A673 (cell line): Measurements from ENCODE around the gene LHCGR. TPM values are rescaled to one million over a fixed set of nuclear protein-coding genes. Genes with fewer than 3 reads are reported as not detected.
"Not testable (repeated sequence)": the region's sequence is repeated elsewhere in the genome, so short reads cannot be mapped to it uniquely, and the experiment has no call there.

Experiments
- BruUV-seq: library from RNA; stranded (reverse); fragments of 400-500 nt; replicated peaks from 2 replicates; lab custom pipeline; 2021; lab: Mats Ljungman, UMichigan
- CTCF ChIA-PET: fragments of 300-600 bp; sonication (Branson Sonifier 250); formaldehyde crosslinking; loops from one replicate; lab custom pipeline; 2022; ENCODE audit warnings: antibody characterized with exemption; lab: Charles Lee
- POLR2A ChIA-PET: fragments of 300-600 bp; sonication (Branson Sonifier 250); formaldehyde crosslinking; loops from one replicate; lab custom pipeline; 2022; ENCODE audit warnings: antibody characterized with exemption; ENCODE audit not compliant: low non-redundant PET; lab: Charles Lee
- DNase-seq: peaks from one replicate; pipeline ENCODE4 v3.0.0-alpha.2; 2015; ENCODE audit warnings: low spot score
- H3K27ac ChIP-seq: fragments of 200-600 bp; sonication (generic); 2 replicates; pipeline ENCODE4 v1.5.1; 2016; ENCODE audit warnings: mixed run types, low read depth, mild to moderate bottlenecking, mixed read lengths, antibody characterized with exemption, low read length; ENCODE audit not compliant: poor library complexity, severe bottlenecking
- H3K27me3 ChIP-seq: fragments of 200-600 bp; sonication (generic); replicated peaks from 2 replicates; pipeline ENCODE4 v1.6.1; 2017; ENCODE audit warnings: mixed run types, low read depth, mild to moderate bottlenecking, mixed read lengths, antibody characterized with exemption, low read length; ENCODE audit not compliant: insufficient read depth, poor library complexity
- H3K36me3 ChIP-seq: fragments of 200-600 bp; sonication (generic); 2 replicates; pipeline ENCODE4 v1.6.1; 2016; ENCODE audit warnings: mixed run types, mild to moderate bottlenecking, mixed read lengths, antibody characterized with exemption, low read length; ENCODE audit not compliant: insufficient read depth, poor library complexity, severe bottlenecking
- H3K4me1 ChIP-seq: fragments of 200-600 bp; sonication (generic); 2 replicates; pipeline ENCODE4 v1.6.1; 2017; ENCODE audit warnings: mixed run types, mild to moderate bottlenecking, mixed read lengths, antibody characterized with exemption, low read length; ENCODE audit not compliant: insufficient read depth, poor library complexity, severe bottlenecking
- H3K4me3 ChIP-seq: fragments of 200-600 bp; sonication (generic); 2 replicates; pipeline ENCODE4 v1.5.1; 2016; ENCODE audit warnings: low read depth, mixed run types, mild to moderate bottlenecking, mixed read lengths, low read length; ENCODE audit not compliant: poor library complexity, severe bottlenecking
- H3K9me3 ChIP-seq: fragments of 200-600 bp; sonication (generic); 2 replicates; pipeline ENCODE4 v1.6.1; 2016; ENCODE audit warnings: mixed run types, low read depth, mild to moderate bottlenecking, mixed read lengths, antibody characterized with exemption, low read length; ENCODE audit not compliant: poor library complexity, severe bottlenecking
- CTCF ChIP-seq: fragments of 300-800, 200-600 bp; sonication (generic); conservative IDR thresholded peaks from 2 replicates; pipeline ENCODE4 v1.5.1; 2017; ENCODE audit warnings: low read depth, mild to moderate bottlenecking, antibody characterized with exemption, low read length, moderate library complexity, mixed read lengths
- EZH2 ChIP-seq: fragments of 200-600 bp; sonication (generic); IDR thresholded peaks from 2 replicates; pipeline ENCODE4 v1.6.1; 2017; ENCODE audit warnings: borderline replicate concordance, low read depth, mild to moderate bottlenecking, mixed read lengths, antibody characterized with exemption, low read length; ENCODE audit not compliant: poor library complexity, severe bottlenecking
- intact Hi-C: fragments of 100-400 bp; cut with micrococcal nuclease; formaldehyde crosslinking; loops from one replicate; pipeline ENCODE4 v1.10.0; 2022; ENCODE audit not compliant: unreplicated experiment
- total RNA-seq: library from RNA; stranded (reverse); gene quantifications from 2 replicates; pipeline ENCODE4 v1.2.3, GENCODE V29; 2021

The LHCGR gene
- total RNA-seq, 1 experiment from 2014 or later: not detected

GRCh38 chr2:48750128-48750739, 5.3 kb downstream of the LHCGR start:
- CTCF ChIA-PET: interaction anchor here (0.6 kb wide), 1 partner anchor 27 kb away, joined by 5 read pairs; no protein-coding TSS in a partner anchor
- TF ChIP-seq CTCF: no peak
- no peak for TF ChIP-seq EZH2
- no peak for DNase-seq
- no peaks in the 10 kb centered on the region for H3K27me3 ChIP-seq
- BruUV-seq: no TSS peak
- no peak overlapping the region for H3K4me3 ChIP-seq
- H3K27ac ChIP-seq: no peak overlapping the region
- H3K9me3 ChIP-seq: no peaks in the 10 kb centered on the region
- intact Hi-C loops: no loop called here
- H3K36me3 ChIP-seq: no peaks in the 10 kb centered on the region
- POLR2A ChIA-PET: no interaction called here
- no peaks in the 10 kb centered on the region for H3K4me1 ChIP-seq

- H3K9me3 ChIP-seq: no peaks in the 10 kb centered on the region
- no peaks in the 10 kb centered on the region for H3K4me1 ChIP-seq
- no peaks in the 10 kb centered on the region for H3K36me3 ChIP-seq
- H3K27me3 ChIP-seq: no peaks in the 10 kb centered on the region
- no peak overlapping the region for H3K4me3 ChIP-seq
- intact Hi-C loops: no loop called here
- TF ChIP-seq CTCF: no peak
- no peak for TF ChIP-seq EZH2
- BruUV-seq: no TSS peak
- ChIA-PET POLR2A (interaction anchor here (0.7 kb wide), 1 partner anchor 1652 kb away, joined by 5 read pairs; no protein-coding TSS in a partner anchor), CTCF (interaction anchor here (0.6 kb wide), 1 partner anchor 26 kb away, joined by 5 read pairs; no protein-coding TSS in a partner anchor)
- DNase-seq: no peak
- no peak overlapping the region for H3K27ac ChIP-seq
These were observed 6.0 kb downstream of the LHCGR start for GRCh38 chr2:48749291-48750127.

- intact Hi-C loops: no loop called here
- BruUV-seq: no TSS peak
- ChIA-PET POLR2A (no interaction called here), CTCF (no interaction called here)
- no peaks in the 10 kb centered on the region for H3K36me3 ChIP-seq
- no peak overlapping the region for H3K4me3 ChIP-seq
- no peaks in the 10 kb centered on the region for H3K4me1 ChIP-seq
- H3K27ac ChIP-seq: no peak overlapping the region
- TF ChIP-seq CTCF (no peak), EZH2 (no peak)
- H3K9me3 ChIP-seq: no peaks in the 10 kb centered on the region
- no peak for DNase-seq
- H3K27me3 ChIP-seq: no peaks in the 10 kb centered on the region
These were observed 8.2 kb downstream of the LHCGR start for GRCh38 chr2:48747319-48747718.

- H3K9me3 ChIP-seq, POLR2A ChIA-PET, CTCF ChIA-PET, H3K27ac ChIP-seq, H3K36me3 ChIP-seq, H3K4me1 ChIP-seq, DNase-seq, H3K4me3 ChIP-seq, intact Hi-C loops, H3K27me3 ChIP-seq, BruUV-seq: not testable (repeated sequence)
These were observed 16.3 kb downstream of the LHCGR start for GRCh38 chr2:48739236-48739635.
